C4-2B (cell line): ENCODE results near the gene NFIA.

Experiments
- CTCF ChIP-seq: fragments of 450-650 bp; conservative IDR thresholded peaks from 2 replicates; pipeline ENCODE4 v1.5.1; 2017; ENCODE audit warnings: mild to moderate bottlenecking
- ZFX ChIP-seq: fragments of 450-650 bp; IDR thresholded peaks from 2 replicates; pipeline ENCODE4 v1.6.1; 2017

- TF ChIP-seq CTCF (no peak; the same call in 1 of the 2 replicates), ZFX (no peak)
These were observed 70.2 kb downstream of the NFIA start for GRCh38 chr1:61152469-61153105.
